Brain pericyte (primary cell): ENCODE data around the gene SETBP1.

Source experiments
- DNase-seq: peaks from one replicate; pipeline ENCODE4 v3.0.0-alpha.2; 2012; ENCODE audit warnings: low read depth, low spot score

SETBP1 gene

DNA sequence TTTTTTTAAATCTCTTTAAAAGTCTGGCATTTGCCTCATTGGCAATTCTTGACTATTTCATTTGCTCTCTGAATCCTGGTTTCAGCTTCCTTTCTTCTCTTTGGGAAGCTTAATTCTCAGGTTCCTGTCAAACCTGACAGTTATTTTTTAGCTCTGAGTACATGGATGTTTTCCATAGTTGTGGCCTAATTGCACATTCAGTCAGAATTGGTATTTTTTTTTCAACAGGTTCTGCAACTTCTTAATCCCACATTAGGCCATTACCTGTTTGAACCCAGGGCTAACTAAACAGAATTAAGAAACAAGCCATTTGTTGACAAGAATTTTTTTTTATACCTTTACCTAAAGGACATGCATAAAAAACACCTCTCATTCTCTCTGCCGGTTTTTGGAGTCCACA lies 338.8 kb downstream of the SETBP1 start:
- DNase-seq = no peak

DNA sequence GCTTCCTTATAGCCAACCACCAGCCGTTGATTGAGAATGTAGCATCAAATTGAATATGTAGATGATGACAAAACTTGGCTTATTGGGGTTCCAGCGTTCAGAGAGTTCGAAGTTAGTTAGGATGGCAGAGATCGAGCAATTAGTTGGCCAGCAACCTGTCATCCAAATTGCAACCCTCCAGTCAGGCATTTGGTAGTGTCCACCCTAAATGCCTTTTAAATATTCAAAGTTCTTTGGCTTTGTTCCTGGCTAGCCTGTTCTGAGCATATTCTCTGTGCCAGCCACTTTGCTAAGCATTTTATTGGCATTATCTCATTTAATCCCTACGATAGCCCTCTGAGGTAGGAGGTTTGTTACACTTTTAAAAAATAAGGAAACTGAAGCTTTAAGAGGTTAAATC lies 342.8 kb downstream of the SETBP1 start:
- no peak for DNase-seq

DNA sequence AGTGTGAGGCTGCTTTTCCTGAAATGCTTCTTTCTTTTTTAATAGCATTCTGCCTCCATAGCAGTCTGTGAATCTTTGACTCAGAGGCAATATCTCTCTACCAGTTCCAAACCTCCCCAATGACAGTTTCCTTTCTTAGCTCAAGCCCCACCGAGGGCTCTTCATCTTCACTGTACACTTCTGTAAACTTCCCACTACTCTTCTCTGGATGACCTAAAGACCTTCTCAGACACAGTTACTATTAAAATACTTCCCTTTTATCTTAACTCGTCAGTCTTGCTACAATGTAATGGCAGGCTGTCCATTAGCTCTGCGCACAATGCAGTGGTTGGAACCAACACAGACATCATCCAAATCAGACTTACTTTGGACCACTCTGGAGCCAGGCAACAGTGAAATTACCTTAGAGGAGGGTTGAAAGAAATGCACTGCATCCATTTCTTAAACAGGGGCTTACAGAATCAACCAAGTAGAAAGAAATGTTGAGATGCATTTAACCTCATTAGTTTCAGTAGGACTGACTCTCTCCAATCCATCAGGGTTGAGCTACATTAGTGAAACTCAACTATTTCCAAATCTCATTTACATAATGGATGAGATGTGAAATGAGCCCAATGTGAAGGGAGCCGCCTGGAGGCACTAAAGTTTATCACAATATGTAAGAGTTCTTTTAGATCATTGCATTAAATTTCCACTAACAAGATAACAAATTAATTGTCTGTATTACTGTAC lies 343.8 kb downstream of the SETBP1 start:
- DNase-seq = no peak

- DNase-seq = no peak
Measured at GRCh38 chr18:45025089-45025450, 344.4 kb downstream of the SETBP1 start.

DNA sequence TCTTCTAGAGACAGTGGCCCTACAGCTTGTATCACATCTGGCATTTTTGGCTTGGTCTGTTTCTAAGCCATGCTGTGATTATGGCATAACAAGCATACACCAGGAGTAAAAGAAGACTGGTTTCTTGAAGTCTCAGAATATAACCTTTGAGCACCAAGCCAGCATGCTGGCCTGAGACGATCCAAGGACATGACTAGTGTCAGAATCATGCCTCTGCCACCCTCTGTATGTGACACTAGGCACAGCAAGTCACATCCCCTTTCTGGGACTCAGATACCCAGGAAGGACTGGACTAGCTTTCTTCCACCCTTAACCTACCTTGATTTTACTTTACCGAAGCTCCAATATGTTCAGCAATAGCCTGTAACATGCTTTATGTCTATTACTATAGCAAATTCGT lies 345.5 kb downstream of the SETBP1 start:
- no peak for DNase-seq

- no peak for DNase-seq
Measured at GRCh38 chr18:45034179-45034578, 353.5 kb downstream of the SETBP1 start.

- DNase-seq = no peak
Measured at GRCh38 chr18:45037618-45038017, 356.9 kb downstream of the SETBP1 start.

GRCh38 chr18:45039376-45039775 lies 358.7 kb downstream of the SETBP1 start:
- no peak for DNase-seq

GRCh38 chr18:45040879-45041278 lies 360.2 kb downstream of the SETBP1 start:
- DNase-seq = no peak

DNA sequence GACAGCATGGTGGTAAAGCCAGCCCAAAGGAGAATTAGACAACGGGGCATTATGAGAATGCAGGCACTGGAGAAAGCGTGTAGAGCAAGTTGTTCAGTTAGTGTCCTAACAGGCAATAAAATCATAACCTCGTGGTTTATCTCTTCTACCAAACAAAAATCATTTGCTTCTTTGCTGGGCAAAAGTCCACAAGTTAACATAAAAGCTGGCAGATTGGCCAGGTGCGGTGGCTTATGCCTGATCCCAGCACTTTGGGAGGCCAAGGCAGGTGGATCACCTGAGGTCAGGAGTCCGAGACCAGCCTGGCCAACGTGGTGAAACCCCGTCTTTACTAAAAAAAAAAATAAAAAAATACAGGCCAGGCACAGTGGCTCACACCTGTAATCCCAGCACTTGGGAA lies 364.1 kb downstream of the SETBP1 start:
- DNase-seq = no peak

DNA sequence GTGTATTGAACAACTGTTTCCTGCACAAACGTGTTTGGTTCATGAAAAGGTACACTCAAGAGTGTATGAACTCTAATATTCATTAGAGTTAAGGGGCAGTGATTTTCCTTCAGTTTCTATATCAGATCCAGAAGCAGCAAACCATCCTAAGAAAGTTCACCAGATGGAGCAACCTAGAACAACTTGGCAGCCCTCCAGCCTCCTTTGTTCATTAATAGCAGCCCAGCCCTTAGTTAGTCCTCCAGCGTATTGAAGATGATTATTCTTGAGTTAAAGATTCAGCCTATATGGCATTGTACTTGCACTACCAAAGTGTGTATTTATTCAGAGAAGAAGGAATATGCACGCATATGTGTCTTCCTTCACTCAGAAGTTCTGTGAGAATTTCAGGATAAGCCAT lies 365.5 kb downstream of the SETBP1 start:
- DNase-seq = no peak

DNA sequence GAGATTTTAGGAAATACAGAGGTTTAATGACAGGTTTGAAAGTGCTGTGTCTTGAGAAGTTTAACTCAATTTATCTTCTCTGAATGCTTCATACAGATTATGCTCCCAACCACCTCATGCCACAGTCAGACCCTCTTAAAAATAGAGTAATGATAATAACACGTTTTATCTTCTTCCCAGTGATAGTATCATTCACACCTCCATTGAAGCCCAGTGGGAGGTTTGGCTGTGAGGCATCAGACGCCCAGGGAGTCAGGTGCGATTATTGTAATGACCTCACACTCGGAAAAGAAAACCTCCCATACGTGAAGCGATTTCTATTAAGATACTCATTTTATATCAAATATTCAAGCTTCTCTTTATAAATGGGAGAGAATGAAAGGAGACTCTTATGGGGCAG lies 366.3 kb downstream of the SETBP1 start:
- no peak for DNase-seq

DNA sequence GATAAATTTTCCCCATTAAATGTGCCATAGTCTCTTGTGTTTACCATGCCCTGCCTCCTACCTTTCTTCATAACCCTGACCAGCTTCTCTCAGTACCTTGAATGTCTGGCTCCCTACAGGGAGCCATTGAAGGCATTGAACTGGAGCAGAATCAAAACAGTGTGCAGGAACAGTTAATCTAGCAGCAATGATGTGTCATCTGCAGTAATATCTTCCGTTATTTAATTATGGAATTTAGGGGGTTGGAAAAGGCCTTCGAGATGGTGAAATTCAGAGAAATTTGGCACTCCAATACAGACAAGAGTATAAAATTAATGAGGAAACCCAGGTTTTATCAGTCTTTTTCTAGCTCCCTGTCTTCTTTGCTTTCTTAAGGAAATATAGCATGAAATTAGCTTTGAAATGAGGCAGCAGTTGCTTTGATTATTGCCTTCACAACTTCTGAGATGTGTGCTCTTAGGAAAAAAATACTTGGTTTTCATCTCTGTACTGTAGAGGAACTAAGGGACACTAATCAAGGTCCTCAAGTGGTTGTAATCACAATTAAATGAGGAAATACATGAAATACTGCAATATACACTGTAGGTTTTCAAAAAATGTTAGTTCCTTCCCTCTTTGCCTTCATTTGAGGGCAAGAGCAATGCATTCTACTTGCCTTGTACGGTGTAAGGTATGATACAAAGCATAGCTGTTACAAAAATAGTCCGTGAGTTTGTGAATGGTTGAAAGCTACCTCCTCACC lies 369.1 kb downstream of the SETBP1 start:
- DNase-seq = no peak

DNA sequence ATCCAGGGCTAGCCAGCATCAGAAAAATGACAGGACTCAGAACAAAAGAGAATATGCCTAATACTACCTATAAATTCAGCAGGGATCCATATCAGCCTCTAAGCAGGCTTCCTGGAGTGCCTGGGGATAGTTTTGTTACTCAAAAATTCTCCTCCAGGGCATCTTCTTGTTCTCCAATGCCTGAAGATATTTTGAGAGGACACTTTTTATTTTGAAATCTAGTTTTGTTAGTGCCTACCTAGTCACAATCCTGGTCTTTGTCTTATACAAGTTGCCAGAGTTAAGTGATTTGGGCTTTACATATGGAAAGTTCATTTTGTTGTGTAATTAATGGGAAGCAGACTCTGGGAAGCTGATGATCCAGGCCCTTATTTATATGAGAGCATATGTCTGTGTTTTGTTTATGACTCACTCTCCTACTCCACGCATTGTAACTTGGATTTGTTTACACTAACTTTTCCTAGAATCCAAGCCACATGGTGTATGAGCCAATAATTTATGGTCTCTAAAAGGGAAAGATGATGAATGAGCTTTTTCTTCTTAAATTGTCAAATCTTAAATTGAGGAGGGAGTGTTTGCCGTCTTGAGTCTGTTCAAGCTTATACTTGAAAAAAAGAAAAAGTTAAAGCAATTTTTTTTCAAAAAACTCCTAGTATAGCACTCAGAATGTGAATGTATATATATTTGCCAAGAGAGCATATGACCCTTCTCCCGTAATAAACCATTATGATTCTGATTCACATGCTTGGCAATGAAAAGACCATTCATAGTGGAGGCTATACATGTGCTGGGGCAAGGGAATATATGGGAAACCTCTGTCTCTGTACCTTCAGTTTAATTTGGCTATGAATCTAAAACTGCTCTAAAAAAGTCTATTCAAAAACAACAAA lies 370.3 kb downstream of the SETBP1 start:
- peak; percentile 83 for DNase-seq

DNA sequence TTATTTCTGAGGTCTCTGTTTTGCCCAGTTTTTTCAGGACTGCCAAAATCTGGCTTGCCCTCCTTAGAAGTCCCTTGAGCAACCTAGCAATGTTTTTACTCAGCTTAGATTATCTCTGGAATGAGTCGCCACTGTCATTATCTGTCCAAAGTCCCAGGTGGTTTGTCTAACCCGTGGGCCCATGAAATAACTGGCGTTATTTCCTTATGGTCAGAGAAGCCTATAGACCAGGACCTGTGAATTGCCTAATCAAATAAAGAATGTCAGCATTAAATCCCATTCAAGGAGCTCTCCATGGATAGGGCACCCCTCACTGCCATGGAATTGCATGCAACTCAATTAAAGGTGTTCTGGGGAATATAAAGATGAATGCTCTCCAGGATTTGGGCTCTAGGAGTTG lies 373.9 kb downstream of the SETBP1 start:
- DNase-seq = no peak

DNA sequence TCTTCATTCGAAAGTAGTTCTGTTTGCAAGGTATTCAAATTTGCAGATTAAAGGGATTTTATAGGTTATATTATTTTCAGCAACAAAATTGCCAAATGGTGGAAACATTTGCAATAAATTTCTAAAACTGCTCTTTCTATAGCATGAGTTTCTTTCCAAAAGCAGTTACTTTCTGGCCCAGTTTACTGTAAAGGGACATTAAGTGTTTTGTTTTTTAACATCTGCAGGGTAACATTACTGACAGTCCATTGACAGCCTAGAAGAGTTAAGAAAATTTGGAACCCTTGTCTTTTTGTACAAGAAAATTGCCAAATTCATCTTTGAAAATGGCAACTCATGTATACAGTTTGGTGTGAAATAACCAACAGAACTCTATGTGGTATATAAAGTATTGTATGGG lies 375.1 kb downstream of the SETBP1 start:
- DNase-seq = no peak

DNA sequence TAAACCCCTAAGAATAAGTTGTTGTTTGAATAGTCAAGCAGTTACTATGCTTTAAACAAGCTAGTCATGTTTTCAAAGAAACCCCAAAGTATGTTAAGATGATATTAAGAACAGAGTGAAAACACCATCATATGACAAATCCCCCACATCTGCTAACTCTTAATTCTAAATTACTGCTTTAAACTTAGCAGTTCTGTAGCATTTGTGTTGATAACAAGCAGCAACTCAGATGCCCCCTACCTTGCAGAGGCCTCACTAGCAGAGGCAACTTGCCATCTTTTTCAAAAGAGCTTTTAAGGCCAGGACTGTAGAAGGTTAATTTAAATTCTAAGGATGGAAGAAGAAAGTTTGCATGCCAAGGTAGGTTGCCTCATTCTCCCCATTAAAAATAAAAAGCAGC lies 376.2 kb downstream of the SETBP1 start:
- DNase-seq = no peak

DNA sequence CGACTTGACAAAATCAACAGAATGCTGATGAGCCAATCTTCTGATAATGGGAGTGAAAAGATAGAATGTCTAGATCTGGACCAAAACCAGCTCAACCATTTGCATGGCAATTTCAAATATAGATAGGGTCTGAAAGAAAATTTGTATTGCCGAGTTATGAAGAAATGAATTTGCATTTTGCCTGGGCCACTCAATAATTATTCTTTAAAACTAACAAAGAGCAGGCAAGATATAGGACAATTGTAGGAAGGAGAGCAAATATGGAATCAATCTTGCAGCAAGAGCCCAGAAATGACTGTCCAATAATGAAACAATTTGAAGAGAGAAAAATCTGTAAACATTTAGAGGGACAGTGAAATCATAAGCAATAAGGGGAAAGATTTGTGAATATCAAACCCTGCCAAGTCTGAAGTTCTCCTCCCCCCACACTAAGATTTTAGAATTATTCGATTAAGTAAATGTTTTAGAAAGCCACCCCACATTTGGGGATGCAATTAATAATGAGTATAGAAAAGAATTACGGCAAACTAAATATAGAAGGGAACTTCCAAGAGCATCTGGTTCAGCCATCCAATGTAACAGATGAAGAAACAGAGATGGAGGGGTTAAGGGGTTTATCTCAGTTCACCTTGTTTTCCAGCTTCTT lies 377.4 kb downstream of the SETBP1 start:
- no peak for DNase-seq

- DNase-seq = no peak
Measured at GRCh38 chr18:45059695-45060094, 379.0 kb downstream of the SETBP1 start.

DNA sequence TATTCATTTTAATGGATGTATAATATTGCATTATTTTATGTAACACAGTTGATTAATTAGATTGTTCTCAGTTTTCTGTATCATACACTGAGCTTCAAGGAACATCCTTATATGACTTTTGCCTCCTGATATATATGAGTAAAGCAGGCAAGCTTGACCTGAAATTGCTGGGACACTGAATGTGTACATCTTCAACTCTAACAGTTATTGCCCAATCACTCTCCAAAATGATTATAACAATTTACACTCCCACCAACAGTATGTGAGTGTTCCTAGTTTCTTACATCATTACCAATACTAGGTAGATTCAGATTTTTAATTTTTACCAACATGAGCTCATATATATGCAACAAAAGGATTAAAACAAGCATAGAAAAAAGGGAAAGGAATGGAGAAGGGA lies 379.4 kb downstream of the SETBP1 start:
- no peak for DNase-seq

GRCh38 chr18:45061359-45061758 lies 380.7 kb downstream of the SETBP1 start:
- DNase-seq = no peak
